Activated CD4-positive, alpha-beta T cell treated with anti-CD3 and anti-CD28 coated beads for 24 hours (primary cell): Measurements from ENCODE around the gene KRT24.

Experiments
- DNase-seq, 2 donors: peaks; one replicate each; pipeline ENCODE4 v3.0.0-alpha.2; 2020; ENCODE audit warnings: low read depth in 2 of 2

KRT24 gene

GRCh38 chr17:40694584-40694983 lies 9.0 kb downstream of the KRT24 start:
- no peak for DNase-seq

DNA sequence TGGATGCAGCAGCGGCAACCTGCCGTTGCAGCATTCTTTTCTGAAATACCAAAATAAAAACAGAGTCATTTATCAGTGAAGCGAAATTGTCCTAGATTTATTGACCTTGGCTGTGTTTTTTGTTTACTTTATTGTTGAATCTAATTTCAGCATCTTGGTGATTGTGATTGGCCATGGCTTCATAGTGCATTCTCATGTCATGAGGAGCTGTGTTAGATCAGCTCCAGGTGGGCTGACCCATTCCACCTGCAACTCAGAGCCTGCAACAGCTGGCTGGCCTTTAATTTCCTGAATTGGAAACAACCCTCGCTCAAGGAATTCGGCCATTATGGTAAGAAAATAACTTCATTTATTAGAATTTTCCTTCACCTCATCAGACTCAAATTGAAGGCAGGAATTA lies 16.4 kb downstream of the KRT24 start:
- DNase-seq, result no peak

- DNase-seq, result no peak
Measured at GRCh38 chr17:40686192-40686591, 17.4 kb downstream of the KRT24 start.

DNA sequence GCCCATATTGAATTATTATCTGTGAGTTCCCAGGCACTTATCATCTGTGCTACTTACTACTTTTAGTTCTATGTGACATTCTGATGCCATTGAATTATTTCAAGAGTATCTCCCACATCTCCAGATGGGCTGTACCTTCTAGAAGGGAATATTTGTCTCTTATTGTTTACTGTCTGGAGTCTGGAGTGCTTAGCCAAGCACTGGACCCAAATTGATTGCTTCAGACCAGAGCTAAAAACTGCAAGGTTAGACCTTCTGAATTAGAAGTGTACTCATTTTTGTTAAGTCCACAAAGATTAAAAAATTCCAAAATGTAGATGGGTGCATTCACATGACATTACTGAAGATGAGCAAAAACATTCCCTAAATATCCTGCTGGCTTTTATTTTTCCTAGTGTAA lies 22.6 kb downstream of the KRT24 start:
- DNase-seq, result no peak

GRCh38 chr17:40679523-40679907 lies 24.0 kb downstream of the KRT24 start:
- no peak for DNase-seq

DNA sequence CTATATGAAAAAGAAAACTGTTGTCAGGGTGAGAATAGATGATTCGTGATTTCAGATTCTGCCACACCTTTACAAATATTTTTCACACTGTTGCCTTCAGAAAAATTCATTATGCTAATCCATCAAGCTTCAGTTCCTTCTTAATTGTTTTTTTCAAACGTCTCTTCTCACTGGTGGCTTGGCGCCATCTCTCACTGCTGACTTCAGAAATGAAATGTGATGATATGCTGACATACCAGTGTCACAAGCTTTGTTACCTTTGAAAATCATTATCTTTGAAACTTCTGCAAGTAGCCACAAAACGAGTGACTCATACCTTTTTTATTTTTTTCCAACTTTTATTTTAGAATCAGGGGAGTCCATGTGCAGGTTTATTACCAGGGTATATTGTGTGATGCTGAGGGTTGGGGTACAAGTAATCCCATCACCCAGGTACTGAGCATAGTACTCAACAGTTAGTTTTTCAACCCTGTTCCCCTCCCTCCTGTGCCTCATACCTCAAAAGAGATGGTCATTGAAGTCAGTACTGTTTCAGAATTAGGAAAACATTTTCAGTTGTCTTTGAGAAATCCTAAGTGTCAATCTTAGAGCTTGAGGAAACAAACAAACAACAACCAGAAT lies 24.5 kb downstream of the KRT24 start:
- no peak for DNase-seq

DNA sequence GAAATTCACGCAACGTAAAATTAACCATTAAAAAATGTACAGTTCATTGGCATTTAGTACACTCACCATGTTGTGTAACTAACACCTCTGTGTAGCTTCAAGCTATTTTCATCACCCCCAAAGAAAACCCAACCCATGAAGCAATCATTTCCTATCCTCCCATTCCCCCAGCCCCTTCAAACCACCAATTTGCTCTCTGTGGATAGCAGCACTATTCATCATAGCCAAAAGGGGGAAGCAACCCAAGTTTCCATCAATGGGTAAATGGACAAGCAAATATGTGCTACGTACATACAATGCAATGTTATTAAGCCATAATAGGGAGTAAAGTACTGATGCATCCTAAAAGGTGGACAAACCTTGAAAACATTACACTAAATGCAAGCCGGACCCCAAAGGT lies 27.6 kb downstream of the KRT24 start:
- no peak for DNase-seq

DNA sequence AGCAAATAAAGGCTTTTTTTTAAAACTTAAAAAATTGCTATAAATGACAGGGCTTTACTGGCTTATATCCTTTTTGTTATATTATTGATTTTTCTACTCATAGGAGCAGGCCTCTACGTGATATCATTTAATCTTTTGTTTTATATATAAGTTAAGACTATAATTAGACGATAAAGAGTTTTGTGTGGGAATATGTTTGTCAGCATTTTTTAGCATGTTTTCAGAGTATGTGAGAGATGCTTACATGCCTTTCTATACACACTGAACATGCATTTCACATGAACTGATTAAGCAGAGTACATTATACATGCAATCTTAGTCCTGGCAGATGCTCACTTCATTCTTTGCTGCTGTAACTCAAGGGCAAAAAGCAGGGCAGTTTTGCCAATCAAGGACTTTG lies 30.9 kb downstream of the KRT24 start:
- no peak for DNase-seq

- no peak for DNase-seq
Measured at GRCh38 chr17:40671282-40671681, 32.3 kb downstream of the KRT24 start.

GRCh38 chr17:40666331-40666730 lies 37.2 kb downstream of the KRT24 start:
- no peak for DNase-seq

DNA sequence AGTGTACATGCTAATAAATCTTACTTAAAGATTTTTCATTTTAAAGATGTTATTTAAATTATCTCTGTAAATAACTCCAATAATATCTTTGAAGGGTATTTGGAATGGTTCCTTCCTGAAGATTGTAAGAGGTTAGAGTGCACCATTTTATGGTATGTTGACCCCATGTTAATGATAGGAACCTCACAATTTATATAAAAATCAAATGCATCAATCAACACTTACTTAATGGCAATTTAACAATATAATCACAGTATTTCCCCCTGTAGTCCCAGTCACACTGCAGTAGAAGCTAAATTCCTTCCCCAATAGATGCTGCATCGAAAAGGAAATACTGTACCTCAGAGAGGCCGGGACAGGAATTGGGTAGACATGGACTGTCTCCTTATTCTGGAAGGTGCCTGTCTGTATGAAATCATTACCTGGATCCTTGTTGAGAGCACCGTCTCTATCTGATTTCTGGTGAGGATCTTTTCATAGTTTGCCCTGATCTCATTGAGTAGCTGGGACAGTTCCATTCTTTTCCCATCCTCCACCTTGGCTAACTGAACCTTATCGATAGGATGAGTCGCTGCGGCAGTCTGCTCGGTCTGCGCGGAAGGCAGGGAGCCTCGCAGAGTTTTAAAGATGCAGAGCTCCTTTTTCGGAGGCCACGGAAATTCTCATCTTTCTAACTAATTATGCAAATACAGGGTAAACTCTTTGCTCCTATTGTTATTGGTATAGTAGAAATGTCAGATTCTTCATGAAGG lies 38.8 kb downstream of the KRT24 start, which contains the start of gene KRT222:
Gene KRT222 (minus strand): TSS at position 596 of the 752 bp plus-strand sequence. CDS start 78 bp downstream, at position 518.
- DNase-seq, result no peak

DNA sequence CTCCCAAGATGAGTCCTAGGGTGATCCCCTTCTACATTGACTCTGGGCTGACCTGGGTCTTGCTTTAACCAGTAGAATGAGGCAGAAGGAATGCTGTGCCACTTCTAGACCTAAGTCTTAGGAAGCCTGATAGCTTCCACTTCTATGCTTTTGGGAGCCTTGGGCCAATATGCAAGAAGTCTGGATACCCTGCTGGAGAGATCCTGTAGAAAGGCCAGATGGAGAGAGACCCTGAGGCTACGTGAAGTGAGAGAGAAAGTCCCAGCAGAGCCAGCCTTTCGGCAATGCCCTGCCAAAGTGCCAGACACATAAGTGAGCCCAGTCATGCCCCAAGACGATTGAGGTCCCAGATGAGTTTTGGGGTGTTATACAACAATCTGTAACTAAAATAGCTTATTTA lies 40.3 kb downstream of the KRT24 start:
- no peak for DNase-seq

GRCh38 chr17:40659911-40660310 lies 43.6 kb downstream of the KRT24 start:
- DNase-seq, result no peak

DNA sequence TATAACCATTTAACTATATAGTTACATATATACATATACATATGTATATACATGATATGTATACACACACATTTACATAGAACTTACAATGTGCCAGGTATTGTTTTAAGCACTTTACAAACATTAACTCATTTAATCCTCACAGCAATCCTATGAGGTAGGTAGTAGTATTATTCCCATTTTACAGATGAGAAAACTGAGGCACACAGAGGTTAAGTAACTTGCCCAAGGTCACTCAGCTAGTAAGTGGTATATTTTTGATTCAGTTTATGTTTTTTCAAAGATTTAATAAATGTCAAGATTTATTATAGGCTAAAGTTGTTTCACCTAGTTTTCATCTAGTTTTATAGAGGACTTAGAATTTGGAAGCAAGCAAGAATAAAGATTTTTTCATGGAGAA lies 45.2 kb downstream of the KRT24 start:
- DNase-seq, result no peak

DNA sequence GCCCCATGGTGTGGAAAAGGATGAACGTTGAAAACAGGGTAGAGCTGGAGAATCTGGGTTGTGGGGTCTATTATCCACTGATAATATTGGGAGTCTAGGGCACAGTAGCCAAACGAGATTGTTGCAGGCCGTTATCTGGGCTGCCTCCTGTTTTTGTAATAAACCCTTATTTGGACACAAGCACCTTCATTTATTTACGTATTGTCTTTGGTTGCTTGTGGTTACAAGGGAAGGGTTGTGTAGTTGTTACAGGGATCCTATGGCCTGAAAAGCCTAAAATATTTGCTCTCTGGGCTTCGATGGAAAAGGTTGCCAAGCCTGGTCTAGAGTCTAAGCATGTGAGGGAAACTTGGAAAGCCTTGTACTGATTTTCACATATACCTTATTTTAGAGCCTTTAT lies 51.6 kb downstream of the KRT24 start:
- DNase-seq, result no peak

DNA sequence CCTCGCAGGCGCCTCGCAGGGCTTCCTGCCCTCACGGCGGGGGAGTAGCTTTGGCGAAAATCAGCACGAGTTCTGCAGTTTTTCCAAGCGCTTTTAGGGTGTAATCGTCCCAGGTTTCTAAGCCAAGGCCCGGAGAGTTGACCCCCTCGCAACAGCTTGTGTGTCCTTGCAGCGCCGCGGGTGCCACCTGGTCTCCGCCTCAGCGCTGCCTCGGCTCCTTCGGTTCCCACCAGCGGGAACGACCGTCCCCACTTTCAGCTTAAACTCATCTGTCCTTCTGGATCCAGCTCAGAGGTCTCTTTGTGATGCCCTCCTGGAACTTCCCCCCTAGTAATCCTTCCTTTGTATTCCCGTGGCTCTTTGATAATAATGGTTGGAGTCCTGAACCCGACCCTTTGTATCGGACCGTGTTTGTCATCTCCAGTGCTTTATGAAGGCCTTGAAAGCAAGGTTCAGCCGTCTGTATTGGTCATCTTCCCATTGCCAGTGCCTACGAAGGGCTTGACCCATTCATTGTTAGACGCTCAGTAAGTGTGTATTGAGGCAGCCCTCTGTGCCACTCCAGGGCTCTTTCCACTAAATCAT lies 55.1 kb downstream of the KRT24 start:
- DNase-seq, result peak in 1 of 2 donors; percentile 5
